HCT116 (cell line): Measurements from ENCODE around the gene ETS1. TPM values are rescaled to one million over a fixed set of nuclear protein-coding genes. Genes with fewer than 3 reads are reported as not detected.

Source experiments
- ATAC-seq: fragments of 200-7000 bp; cut with Tn5 transposase; 2 replicates; pipeline ENCODE4 v1.9.1; 2020; ENCODE audit warnings: mild to moderate bottlenecking, moderate library complexity
- BruUV-seq: library from RNA; stranded (reverse); fragments of 400-500 nt; replicated peaks from 2 replicates; lab custom pipeline; 2021; lab: Mats Ljungman, UMichigan
- CTCF ChIA-PET: fragments of 300-600 bp; sonication (Branson Sonifier 250); formaldehyde crosslinking; loops from one replicate; lab custom pipeline; 2021; ENCODE audit warnings: antibody characterized with exemption; lab: Charles Lee
- POLR2A ChIA-PET: fragments of 300-600, 350-600 bp; sonication (Branson Sonifier 250); formaldehyde crosslinking; loops from one replicate; lab custom pipeline; 2021; ENCODE audit warnings: antibody characterized with exemption; lab: Charles Lee
- RAD21 ChIA-PET, 2 experiments: fragments of 300-600 bp; sonication (Branson Sonifier 250); formaldehyde crosslinking; loops; one replicate each; lab custom pipeline; 2023; ENCODE audit warnings: low total read pairs in 2 of 2; ENCODE audit not compliant: uncharacterized antibody in 2 of 2, unreplicated experiment in 2 of 2, low non-redundant PET in 1 of 2; lab: Charles Lee
- DNase-seq: peaks from one replicate; pipeline ENCODE4 v3.0.0-alpha.2; 2010; ENCODE audit warnings: low read depth, low spot score
- H2AFZ ChIP-seq: fragments of 200-600 bp; shearing (Covaris generic), sonication (generic); 2 replicates; pipeline ENCODE4 v1.6.1; 2017; ENCODE audit warnings: low read depth, mixed run types, mixed read lengths, antibody characterized with exemption, low read length; ENCODE audit not compliant: poor library complexity, severe bottlenecking
- H3K27ac ChIP-seq: 2 replicates; pipeline ENCODE4 v1.5.1; 2012; ENCODE audit warnings: low read depth, low read length
- H3K27me3 ChIP-seq: fragments of 200-600 bp; sonication (generic); 2 replicates; pipeline ENCODE4 v1.6.1; 2016; ENCODE audit warnings: mixed run types, low read length, mixed read lengths; ENCODE audit not compliant: insufficient read depth
- H3K36me3 ChIP-seq, 2 experiments: fragments of 200-500 bp in 1 of 2; fragments of 200-600 bp in 1 of 2; sonication (Bioruptor generic) in 1 of 2; sonication (generic) in 1 of 2; 2 replicates each; pipeline versions ENCODE4 v1.5.1 to v1.6.1; 2014 to 2016; ENCODE audit warnings: low read length in 2 of 2, inconsistent platforms in 1 of 2, mixed read lengths in 1 of 2, mixed run types in 1 of 2; ENCODE audit not compliant: insufficient read depth in 2 of 2, control insufficient read depth in 1 of 2
- H3K4me1 ChIP-seq, 2 experiments: fragments of 200-600 bp in 1 of 2; sonication (generic) in 1 of 2; 2 replicates each; pipeline versions ENCODE4 v1.5.1 to v1.6.1; 2012 to 2017; ENCODE audit warnings: low read length in 2 of 2, inconsistent platforms in 1 of 2, mild to moderate bottlenecking in 1 of 2, mixed read lengths in 1 of 2, mixed run types in 1 of 2, moderate library complexity in 1 of 2; ENCODE audit not compliant: insufficient read depth in 2 of 2, control insufficient read depth in 1 of 2
- H3K4me2 ChIP-seq: fragments of 200-600 bp; sonication (generic); 2 replicates; pipeline ENCODE4 v1.6.1; 2017; ENCODE audit warnings: mixed run types, low read length, mixed read lengths
- H3K4me3 ChIP-seq, 2 experiments: fragments of 200-600 bp in 1 of 2; sonication (generic) in 1 of 2; replicated peaks in 1 of 2; 2 replicates each; pipeline ENCODE4 v1.5.1; 2011 to 2016; ENCODE audit warnings: low read length in 2 of 2, control low read depth in 1 of 2, low read depth in 1 of 2, mild to moderate bottlenecking in 1 of 2, mixed read lengths in 1 of 2, mixed run types in 1 of 2
- H3K79me2 ChIP-seq: fragments of 200-600 bp; sonication (generic); 2 replicates; pipeline ENCODE4 v1.6.1; 2017; ENCODE audit warnings: mild to moderate bottlenecking, mixed run types, low read length, moderate library complexity, mixed read lengths; ENCODE audit not compliant: insufficient read depth
- H3K9ac ChIP-seq: fragments of 200-600 bp; sonication (generic); 2 replicates; pipeline ENCODE4 v1.6.1; 2016; ENCODE audit warnings: low read length, mixed read lengths
- H3K9me2 ChIP-seq: fragments of 200-600 bp; sonication (generic), shearing (Covaris generic); 2 replicates; pipeline ENCODE4 v1.6.1; 2017; ENCODE audit warnings: mixed run types, mild to moderate bottlenecking, moderate library complexity; ENCODE audit not compliant: insufficient read depth
- H3K9me3 ChIP-seq, 2 experiments: fragments of 200-500 bp in 1 of 2; fragments of 200-600 bp in 1 of 2; sonication (Bioruptor generic) in 1 of 2; sonication (generic) in 1 of 2; 2 replicates each; pipeline ENCODE4 v1.6.1; 2014 to 2017; ENCODE audit warnings: low read length in 2 of 2, mixed read lengths in 2 of 2, inconsistent platforms in 1 of 2, low read depth in 1 of 2, mild to moderate bottlenecking in 1 of 2, mixed run types in 1 of 2, moderate library complexity in 1 of 2; ENCODE audit not compliant: control insufficient read depth in 1 of 2, insufficient read depth in 1 of 2
- H4K20me1 ChIP-seq: fragments of 200-600 bp; sonication (generic), shearing (Covaris generic); 2 replicates; pipeline ENCODE4 v1.6.1; 2017; ENCODE audit warnings: mixed run types, mild to moderate bottlenecking, moderate library complexity; ENCODE audit not compliant: insufficient read depth
- CEBPB ChIP-seq: IDR thresholded peaks from 2 replicates; pipeline ENCODE4 v1.6.1; 2012; ENCODE audit warnings: low read depth
- EZH2phosphoT487 ChIP-seq: fragments of 200-600 bp; IDR thresholded peaks from 2 replicates; pipeline ENCODE4 v1.6.1; 2018; ENCODE audit warnings: antibody characterized with exemption, borderline replicate concordance
- FOSL1 ChIP-seq: IDR thresholded peaks from 2 replicates; pipeline ENCODE4 v1.6.1; 2012; ENCODE audit warnings: low read depth
- JUND ChIP-seq: IDR thresholded peaks from 2 replicates; pipeline ENCODE4 v1.6.1; 2012
- MAX ChIP-seq: IDR thresholded peaks from 2 replicates; pipeline ENCODE4 v1.6.1; 2012
- POLR2A ChIP-seq: IDR thresholded peaks from 2 replicates; pipeline ENCODE4 v1.7.0; 2011; ENCODE audit warnings: borderline replicate concordance; ENCODE audit not compliant: insufficient read depth, insufficient read length; ENCODE audit errors: extremely low read depth
- SP1 ChIP-seq: IDR thresholded peaks from 2 replicates; pipeline ENCODE4 v1.6.1; 2012; ENCODE audit warnings: low read depth
- ZBTB33 ChIP-seq: IDR thresholded peaks from 2 replicates; pipeline ENCODE4 v1.6.1; 2011; ENCODE audit warnings: mild to moderate bottlenecking, low read length, moderate library complexity; ENCODE audit not compliant: insufficient replicate concordance; ENCODE audit errors: extremely low read depth
- ZFX ChIP-seq: fragments of 450-650 bp; IDR thresholded peaks from 2 replicates; pipeline ENCODE4 v1.6.1; 2017
- ZNF274 ChIP-seq: fragments of 200-500 bp; sonication (Bioruptor generic); IDR thresholded peaks from 2 replicates; pipeline ENCODE4 v1.6.1; 2014; ENCODE audit warnings: mild to moderate bottlenecking, low read depth, low read length, inconsistent platforms
- intact Hi-C: fragments of 100-400 bp; cut with micrococcal nuclease; formaldehyde crosslinking; loops from 2 replicates; pipeline ENCODE4 v1.10.0; 2022
- total RNA-seq: library from RNA; stranded (reverse); gene quantifications from one replicate; pipeline ENCODE4 v1.2.1, GENCODE V29; 2021; ENCODE audit not compliant: unreplicated experiment
- TF ChIP-seq, protein P1 (sequence below), 3 experiments: fragments of 200-600 bp in 1 of 3; sonication (generic) in 1 of 3; IDR thresholded peaks in 2 of 3; conservative IDR thresholded peaks in 1 of 3; 2 replicates each; pipeline ENCODE4 v1.5.1; 2012 to 2017; ENCODE audit warnings: low read depth in 2 of 3, low read length in 2 of 3, antibody characterized with exemption in 1 of 3, borderline replicate concordance in 1 of 3, control low read depth in 1 of 3, mild to moderate bottlenecking in 1 of 3, mixed read lengths in 1 of 3, mixed run types in 1 of 3, moderate library complexity in 1 of 3; ENCODE audit not compliant: insufficient read depth in 1 of 3
- TF ChIP-seq, protein P2 (sequence below): IDR thresholded peaks from 2 replicates; pipeline ENCODE4 v1.6.1; 2012

The ETS1 gene
- total RNA-seq, 1 experiment from 2014 or later: 9.2 TPM

GRCh38 chr11:128412847-128413791 is 174.2 kb downstream of the ETS1 start (continued):
- TF ChIP-seq POLR2A (no peak), ZFX (no peak), EZH2phosphoT487 (no peak), FOSL1 (no peak), ZNF274 (no peak), SP1 (no peak)

- H4K20me1 ChIP-seq: no peaks in the 10 kb centered on the region
- DNase-seq (no peak), ATAC-seq (no peak)
- ChIA-PET POLR2A (no interaction called here), CTCF (no interaction called here), RAD21 (no interaction called here)
- no peak overlapping the region for H3K27ac ChIP-seq
- H3K4me3 ChIP-seq: no peak overlapping the region
- no peak overlapping the region for H2AFZ ChIP-seq
- no peaks in the 10 kb centered on the region for H3K36me3 ChIP-seq
- BruUV-seq: no TSS peak
- no peak overlapping the region for H3K9ac ChIP-seq
- no peaks in the 10 kb centered on the region for H3K79me2 ChIP-seq
- no peak for TF ChIP-seq MAX
- no peak for TF ChIP-seq JUND
- TF ChIP-seq CEBPB: no peak
- TF ChIP-seq, protein P1, sequence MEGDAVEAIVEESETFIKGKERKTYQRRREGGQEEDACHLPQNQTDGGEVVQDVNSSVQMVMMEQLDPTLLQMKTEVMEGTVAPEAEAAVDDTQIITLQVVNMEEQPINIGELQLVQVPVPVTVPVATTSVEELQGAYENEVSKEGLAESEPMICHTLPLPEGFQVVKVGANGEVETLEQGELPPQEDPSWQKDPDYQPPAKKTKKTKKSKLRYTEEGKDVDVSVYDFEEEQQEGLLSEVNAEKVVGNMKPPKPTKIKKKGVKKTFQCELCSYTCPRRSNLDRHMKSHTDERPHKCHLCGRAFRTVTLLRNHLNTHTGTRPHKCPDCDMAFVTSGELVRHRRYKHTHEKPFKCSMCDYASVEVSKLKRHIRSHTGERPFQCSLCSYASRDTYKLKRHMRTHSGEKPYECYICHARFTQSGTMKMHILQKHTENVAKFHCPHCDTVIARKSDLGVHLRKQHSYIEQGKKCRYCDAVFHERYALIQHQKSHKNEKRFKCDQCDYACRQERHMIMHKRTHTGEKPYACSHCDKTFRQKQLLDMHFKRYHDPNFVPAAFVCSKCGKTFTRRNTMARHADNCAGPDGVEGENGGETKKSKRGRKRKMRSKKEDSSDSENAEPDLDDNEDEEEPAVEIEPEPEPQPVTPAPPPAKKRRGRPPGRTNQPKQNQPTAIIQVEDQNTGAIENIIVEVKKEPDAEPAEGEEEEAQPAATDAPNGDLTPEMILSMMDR (IDR thresholded peaks at IDR 0.05 in 2 of 3, conservative IDR thresholded peaks at IDR 0.05 in 1 of 3; ENCODE audit: borderline replicate concordance in 1 of 3, insufficient read depth in 1 of 3, low read depth in 2 of 3, low read length in 2 of 3): no peak
- TF ChIP-seq, protein P2, sequence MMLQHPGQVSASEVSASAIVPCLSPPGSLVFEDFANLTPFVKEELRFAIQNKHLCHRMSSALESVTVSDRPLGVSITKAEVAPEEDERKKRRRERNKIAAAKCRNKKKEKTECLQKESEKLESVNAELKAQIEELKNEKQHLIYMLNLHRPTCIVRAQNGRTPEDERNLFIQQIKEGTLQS: no peak
- TF ChIP-seq ZNF274: no peak
- TF ChIP-seq FOSL1: no peak
- TF ChIP-seq ZBTB33: no peak
- TF ChIP-seq EZH2phosphoT487: no peak
- TF ChIP-seq, all 23 proteins: peak for 0
- H3K4me2 ChIP-seq: no peak overlapping the region
- H3K9me2 ChIP-seq: no peaks in the 10 kb centered on the region
- H3K4me1 ChIP-seq: no peaks in the 10 kb centered on the region
- peaks cover 33% of the 10 kb centered on the region for H3K27me3 ChIP-seq
- intact Hi-C loops: no loop called here
- H3K9me3 ChIP-seq: no peaks in the 10 kb centered on the region
These were observed 175.5 kb downstream of the ETS1 start for GRCh38 chr11:128411812-128412211.
